HG02610 (cell line): ENCODE data around the gene PTPRG.

Experiments used
- ATAC-seq: cut with Tn5 transposase; IDR thresholded peaks from one replicate; pipeline ENCODE4 v1.9.1; 2021; ENCODE audit warnings: mild to moderate bottlenecking, moderate library complexity; ENCODE audit not compliant: unreplicated experiment

Gene PTPRG

GRCh38 chr3:61616586-61616985 is 55.2 kb downstream of the PTPRG start:
- no peak for ATAC-seq

DNA sequence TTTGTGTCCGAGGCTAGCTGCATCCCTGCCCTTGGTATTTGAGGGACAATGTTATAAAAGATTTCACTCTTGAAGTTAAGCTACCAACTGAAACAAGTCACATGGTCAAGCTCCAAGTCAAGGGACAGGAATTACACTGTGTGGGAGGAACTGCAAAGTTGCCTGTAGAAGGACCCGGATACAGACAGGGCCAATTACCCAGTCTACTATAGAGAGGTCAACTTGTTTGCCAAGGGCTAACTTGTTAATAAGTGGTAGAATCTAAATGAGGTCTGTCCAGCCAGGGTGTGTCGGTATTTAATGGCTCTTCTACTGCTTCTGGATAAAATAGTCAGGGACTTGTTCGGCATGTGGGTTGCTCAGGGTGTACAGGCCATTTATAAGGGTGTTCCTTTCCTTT is 55.7 kb downstream of the PTPRG start:
- no peak for ATAC-seq

DNA sequence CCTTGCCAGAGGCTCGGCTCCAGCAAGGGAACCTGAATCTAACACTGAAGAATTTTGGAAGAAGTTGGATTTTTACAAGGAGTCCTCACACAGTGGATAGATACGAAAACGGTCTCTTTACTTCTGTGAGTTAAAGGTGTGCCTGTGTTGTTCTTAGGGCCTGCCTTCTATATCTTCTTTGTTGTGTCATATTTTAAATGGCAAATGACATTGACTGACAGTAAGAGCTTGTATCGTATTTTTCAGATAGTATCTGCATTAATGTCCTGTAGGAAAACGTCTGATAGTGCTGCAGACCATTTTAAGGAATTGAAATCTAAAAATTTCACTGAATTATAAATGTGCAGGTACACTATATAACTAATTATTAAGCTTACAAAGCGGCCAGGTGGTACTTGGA is 56.3 kb downstream of the PTPRG start:
- ATAC-seq, result no peak

DNA sequence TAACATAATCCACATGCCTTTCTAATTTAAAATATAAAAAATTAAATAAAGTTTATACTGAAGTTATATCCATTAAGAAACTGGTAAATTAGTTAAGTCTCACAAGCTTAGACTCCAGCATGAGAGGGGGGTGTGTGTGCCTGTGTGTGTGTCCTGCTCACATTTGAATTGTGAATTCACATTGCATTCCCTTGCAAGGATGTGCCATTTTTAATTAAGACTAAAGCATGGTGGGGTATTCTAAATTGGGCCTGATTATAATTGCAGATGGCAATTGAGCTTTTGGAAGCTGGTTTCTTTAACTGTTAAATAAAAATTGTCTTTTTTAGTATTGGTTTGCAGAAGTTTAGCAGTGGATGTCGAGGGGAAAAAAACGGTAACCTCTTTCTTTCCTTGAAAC is 56.9 kb downstream of the PTPRG start:
- no peak for ATAC-seq

DNA sequence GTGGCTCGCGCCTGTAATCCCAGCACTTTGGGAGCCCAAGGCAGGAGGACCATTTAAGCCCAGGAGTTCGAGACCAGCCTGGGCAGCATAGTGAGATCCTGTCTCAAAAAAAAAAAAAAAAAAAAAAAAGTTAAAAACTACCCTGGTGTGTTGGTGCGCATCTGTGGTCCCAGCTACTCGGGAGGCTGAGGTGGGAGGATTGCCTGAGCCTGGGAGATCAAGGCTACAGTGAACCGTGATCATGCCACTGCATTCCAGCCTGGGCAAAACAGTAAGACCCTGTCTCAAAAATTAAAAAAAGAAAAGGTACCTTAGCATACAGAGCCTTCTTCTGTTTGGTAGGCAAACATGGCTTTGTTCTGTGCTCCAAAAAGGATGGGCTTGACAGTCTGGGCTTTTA is 57.5 kb downstream of the PTPRG start:
- ATAC-seq, result no peak

DNA sequence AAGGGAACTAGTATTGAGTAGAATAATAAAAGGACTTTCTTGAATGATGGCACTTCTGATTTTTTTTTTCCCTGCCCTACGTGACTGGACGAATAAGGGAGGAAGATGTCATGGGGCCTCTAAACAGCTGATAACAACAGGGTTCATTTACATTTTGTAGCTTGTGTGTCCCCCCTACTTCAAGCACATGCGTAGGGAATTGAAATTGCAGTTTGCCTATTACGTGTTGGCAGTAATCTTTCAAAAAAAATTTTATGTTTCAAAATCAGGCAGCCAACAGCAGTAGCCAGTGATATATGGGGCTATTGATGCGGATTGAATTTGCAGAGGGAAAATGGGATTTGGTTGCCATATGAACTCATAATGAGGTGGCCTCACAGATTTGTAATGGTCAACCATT is 58.7 kb downstream of the PTPRG start:
- ATAC-seq, result no peak

DNA sequence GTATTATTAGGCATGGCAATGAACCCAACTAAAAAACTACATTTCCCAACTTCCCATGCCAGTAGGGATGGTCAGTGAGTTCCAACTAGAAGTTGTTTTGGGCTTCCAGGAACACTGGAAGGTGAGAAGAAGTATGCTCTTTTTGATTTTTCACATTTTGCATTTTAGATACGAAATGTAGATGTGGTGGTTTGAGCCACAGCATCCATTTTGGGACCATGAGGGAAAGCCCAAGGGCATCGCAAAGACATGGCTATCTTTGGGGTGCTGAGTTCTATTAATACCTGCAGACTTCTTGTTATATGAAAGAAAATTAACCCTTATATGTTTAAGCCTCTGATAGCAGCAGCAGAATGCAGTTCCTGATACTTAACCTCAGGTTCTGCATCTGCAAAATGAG is 62.9 kb downstream of the PTPRG start:
- ATAC-seq, result no peak

DNA sequence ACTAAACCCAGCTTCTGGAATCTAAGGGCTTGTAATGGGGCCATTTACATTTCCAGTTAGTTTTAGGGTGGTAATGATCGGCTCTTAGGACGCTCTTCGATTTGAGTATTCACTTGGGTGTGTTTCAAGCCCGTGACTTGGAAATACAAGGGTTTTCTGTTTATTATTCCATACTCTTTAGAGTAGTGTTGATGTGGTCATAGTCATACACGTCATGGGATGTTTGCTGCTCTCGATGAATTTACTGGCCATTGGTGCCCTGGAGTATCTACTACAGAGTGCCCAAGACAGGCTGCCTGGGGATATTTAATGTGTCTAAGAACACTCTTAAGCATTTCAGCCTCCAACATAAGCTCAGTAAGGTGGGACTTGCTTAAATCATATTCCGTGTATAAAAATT is 64.1 kb downstream of the PTPRG start:
- ATAC-seq, result no peak

DNA sequence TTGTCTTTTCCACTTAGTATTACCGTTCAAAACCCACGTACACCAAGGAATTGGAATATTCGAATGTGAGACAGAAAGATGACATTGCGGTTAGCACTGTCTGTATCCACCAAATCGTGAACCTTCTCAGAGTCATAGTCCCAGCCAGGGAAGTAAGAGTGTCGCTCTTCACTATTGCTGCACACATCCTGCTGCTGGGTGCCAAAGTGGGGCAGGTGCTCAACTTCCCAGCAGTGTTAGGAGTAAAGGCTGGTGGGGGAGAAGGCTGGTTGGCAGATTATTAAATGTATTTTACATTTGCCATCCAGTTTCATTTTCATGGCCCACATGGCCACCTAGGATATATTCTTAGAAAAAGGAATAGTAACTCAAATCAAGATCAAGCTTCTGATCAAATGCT is 65.1 kb downstream of the PTPRG start:
- no peak for ATAC-seq

GRCh38 chr3:61627768-61628185 is 66.4 kb downstream of the PTPRG start:
- no peak for ATAC-seq

DNA sequence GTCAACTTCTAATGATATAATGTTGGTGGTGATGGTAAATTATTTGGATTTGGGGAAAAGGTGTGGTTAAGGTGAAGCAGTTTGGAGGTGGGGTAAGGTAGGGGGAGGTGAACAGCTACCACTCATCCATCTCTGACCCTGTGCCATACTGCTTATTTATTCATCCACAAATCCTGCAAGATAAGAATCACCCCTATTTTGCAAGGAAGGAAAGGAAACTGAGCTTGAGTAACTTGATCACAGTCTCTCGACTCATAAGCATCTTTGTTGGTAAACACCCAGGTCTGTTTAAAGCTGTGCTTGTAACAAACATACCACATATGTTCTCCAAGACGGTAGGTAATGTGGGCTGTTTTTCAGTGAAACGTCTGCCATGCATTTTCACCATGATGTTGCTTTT is 67.3 kb downstream of the PTPRG start:
- no peak for ATAC-seq

DNA sequence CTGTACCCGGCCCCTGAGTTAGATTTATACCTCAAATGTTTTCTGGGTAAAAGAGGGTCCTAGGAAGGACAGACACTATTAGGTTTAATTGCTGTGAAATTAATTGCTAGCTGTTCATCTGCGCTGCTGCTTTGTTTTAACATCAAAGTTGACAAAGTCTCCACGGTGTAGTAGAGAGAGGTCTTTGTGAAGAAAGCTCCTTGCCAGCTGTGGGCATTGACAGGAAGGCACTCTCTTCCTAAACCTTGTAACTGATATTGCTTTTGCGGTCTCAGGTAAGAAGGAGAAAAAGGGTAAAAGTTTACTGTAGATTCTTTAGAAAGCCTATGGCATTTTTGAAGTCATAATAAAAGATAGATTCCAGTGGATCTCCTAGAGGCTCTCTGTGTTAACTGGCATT is 68.1 kb downstream of the PTPRG start:
- no peak for ATAC-seq

DNA sequence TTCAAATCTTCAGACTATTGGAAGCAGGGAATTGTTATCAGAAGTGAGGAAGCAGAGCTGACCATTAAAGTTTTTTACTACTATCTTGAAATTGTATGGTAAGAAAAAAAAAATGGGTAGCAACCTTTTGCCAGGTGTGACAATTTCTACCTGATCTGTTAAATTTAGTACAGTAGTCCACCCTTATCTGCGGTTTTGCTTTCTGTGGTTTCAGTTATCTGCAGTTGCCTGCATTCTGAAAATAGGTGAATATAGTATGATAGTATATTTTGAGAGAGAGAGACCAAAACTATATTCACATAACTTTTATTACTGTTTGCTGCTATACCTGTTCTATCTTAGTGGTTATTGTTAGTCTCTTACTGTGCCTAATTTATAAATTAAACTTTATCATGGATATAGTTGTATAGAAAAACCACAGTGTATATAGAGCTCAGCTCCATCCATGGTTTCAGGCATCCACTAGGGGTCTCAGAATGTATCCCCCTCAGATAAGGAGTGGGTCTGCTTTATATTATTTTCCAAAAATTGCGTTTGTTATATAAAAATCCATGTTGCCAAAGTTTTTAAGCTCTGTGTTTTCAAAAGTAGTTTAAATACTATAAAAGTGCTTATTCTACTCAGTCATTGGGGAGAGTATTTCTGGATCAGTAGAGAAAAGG is 69.9 kb downstream of the PTPRG start:
- no peak for ATAC-seq

DNA sequence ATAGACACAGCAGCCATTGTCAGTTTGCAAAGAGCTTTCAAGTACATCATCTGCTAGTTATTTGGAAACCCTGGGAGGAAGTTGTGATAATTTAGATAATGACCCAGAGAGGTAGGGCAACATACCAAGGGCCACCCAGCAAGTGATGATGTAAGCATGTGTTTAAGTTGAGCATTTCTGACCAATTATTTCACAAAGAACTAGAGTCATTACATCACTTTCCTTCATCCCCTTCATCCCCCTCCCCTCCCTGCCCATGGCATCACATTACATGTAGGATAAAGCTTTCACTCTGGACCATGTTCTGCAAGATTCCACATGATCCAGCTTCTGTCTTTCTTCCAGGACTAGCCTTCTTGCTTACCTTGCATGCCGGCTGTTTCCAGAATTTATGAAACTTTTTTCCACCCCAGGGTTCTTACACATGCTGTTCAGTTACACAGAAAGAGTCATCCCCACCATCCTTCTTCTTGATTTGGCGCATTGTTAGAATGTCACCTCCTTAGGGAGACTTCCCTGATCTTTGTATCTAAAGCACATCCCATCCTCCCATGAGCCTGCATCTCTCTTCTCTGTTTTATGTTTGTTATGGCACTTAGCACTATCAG is 71.3 kb downstream of the PTPRG start:
- no peak for ATAC-seq

DNA sequence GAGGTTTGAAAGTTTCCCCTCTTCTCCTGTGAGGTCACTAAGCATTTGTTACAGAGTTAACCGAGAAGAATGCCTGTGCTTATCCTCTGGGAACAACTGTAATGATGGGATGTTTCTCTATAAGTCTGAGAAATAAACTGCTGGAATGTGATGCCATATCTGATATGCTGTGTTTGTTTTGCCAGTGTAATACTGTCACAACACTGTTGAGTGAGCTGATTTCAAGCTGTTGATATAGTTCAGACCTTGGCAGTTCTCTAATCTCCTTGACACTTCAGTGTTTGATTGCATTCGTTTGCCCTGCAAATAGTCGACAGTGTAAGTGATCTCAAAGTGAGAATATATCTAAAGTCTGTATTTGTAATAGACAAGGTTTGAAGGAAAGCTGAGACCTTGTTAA is 73.3 kb downstream of the PTPRG start:
- ATAC-seq, result no peak

DNA sequence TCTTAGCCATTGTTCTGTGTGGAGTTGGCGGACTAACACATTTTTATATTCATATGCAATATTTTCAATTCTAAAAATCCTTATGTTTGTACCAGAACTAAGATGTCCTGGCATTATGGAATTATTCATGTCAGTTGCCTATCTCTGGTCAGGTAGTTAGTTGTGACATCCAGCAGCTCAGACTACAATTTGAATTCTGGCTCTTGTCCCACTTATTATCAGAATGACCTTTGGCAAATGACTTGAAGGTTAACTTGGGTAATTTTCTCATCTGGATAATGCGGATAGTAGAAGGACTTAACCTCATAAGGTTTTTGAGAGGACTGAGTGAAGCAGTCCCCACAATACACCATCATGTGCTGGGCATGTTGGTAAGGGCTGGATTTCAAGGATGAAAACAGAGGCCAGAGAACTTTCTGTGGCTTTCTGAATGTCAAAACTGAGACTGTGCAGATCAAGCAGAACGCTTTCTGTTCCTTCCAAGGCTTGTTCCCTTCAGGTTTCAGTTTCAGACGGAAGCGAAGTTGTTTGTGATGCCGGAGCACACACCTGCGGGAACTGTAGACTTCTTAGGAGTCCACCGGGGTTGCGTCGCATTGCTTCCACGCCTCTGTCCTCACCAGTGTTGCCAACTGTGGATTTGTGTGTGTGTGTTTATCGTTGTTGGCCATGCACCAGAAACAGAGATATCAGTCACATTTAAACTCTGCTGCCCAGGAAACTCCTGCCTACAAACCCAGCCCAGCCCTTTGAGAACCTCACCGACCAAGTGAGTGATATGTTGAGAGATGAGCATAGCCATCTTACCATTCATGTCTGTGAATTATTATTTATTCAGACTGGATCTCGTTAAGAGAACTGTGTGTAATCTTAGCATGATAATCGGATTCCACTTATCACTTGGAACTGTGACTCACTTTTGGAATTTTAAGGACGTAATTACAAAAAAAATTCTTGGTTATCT is 76.0 kb downstream of the PTPRG start:
- ATAC-seq, result no peak

DNA sequence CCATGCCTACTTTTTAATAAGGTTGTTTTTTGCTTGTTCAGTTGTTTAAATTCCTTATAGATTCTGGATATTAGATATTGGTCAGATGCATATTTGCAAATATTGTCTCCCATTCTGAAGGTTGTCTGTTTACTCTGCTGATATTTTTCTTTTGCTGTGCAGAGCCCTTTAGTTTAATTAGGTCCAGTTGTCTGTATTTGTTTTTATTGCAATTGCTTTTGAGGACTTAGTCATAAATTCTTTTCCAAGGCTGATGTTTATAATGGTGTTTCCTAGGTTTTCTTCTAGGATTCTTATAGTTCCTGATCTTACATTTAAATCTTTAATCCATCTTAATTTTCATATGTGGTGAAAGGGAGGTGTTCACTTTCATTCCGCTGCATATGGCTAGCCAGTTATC is 77.4 kb downstream of the PTPRG start:
- no peak for ATAC-seq

- ATAC-seq, result no peak
Observed at GRCh38 chr3:61639991-61640390, 78.6 kb downstream of the PTPRG start.

- ATAC-seq, result no peak
Observed at GRCh38 chr3:61645148-61645547, 83.8 kb downstream of the PTPRG start.

- ATAC-seq, result no peak
Observed at GRCh38 chr3:61646360-61646759, 85.0 kb downstream of the PTPRG start.

GRCh38 chr3:61646851-61647525 is 85.6 kb downstream of the PTPRG start:
- no peak for ATAC-seq
